H9 (cell line): ENCODE results near the gene GTF2H2. TPM values are rescaled to one million over a fixed set of nuclear protein-coding genes. Genes with fewer than 3 reads are reported as not detected.
"Not testable (repeated sequence)": the region's sequence is repeated elsewhere in the genome, so short reads cannot be mapped to it uniquely, and the experiment has no call there.

ENCODE experiments used
- DNase-seq: peaks from one replicate; pipeline ENCODE4 v3.0.0-alpha.2; 2017
- H2AFZ ChIP-seq: one replicate; pipeline ENCODE4 v1.6.1; 2013; ENCODE audit warnings: mild to moderate bottlenecking, low read length, control low read depth, moderate library complexity
- H2AK5ac ChIP-seq: 2 replicates; pipeline ENCODE4 v1.6.1; 2013; ENCODE audit warnings: low read length, control low read depth, mixed read lengths; ENCODE audit not compliant: insufficient read length
- H2BK120ac ChIP-seq: one replicate; pipeline ENCODE4 v1.6.1; 2013; ENCODE audit warnings: low read depth, mild to moderate bottlenecking, low read length, control low read depth, inconsistent platforms; ENCODE audit not compliant: poor library complexity, severe bottlenecking
- H2BK12ac ChIP-seq: 2 replicates; pipeline ENCODE4 v1.6.1; 2013; ENCODE audit warnings: low read length, control low read depth, mixed read lengths, low read depth; ENCODE audit not compliant: insufficient read length
- H2BK15ac ChIP-seq: 2 replicates; pipeline ENCODE4 v1.6.1; 2013; ENCODE audit warnings: low read depth, low read length, control low read depth
- H2BK20ac ChIP-seq: one replicate; pipeline ENCODE4 v1.6.1; 2013; ENCODE audit warnings: low read depth, mild to moderate bottlenecking, low read length, control low read depth, inconsistent platforms; ENCODE audit not compliant: poor library complexity, severe bottlenecking
- H2BK5ac ChIP-seq: 2 replicates; pipeline ENCODE4 v1.6.1; 2013; ENCODE audit warnings: low read length, control low read depth, mixed read lengths; ENCODE audit not compliant: insufficient read length
- H3K14ac ChIP-seq: 2 replicates; pipeline ENCODE4 v1.6.1; 2013; ENCODE audit warnings: low read length, control low read depth; ENCODE audit not compliant: insufficient read depth
- H3K18ac ChIP-seq: 2 replicates; pipeline ENCODE4 v1.6.1; 2013; ENCODE audit warnings: low read depth, mild to moderate bottlenecking, mixed read lengths, low read length, control low read depth; ENCODE audit not compliant: insufficient read length
- H3K23ac ChIP-seq: 2 replicates; pipeline ENCODE4 v1.6.1; 2013; ENCODE audit warnings: low read length, control low read depth, mixed read lengths, low read depth; ENCODE audit not compliant: insufficient read length
- H3K23me2 ChIP-seq: 2 replicates; pipeline ENCODE4 v1.6.1; 2013; ENCODE audit warnings: low read depth, mild to moderate bottlenecking, mixed read lengths, low read length, control low read depth; ENCODE audit not compliant: insufficient read length, poor library complexity, severe bottlenecking
- H3K27ac ChIP-seq: 2 replicates; pipeline ENCODE4 v1.5.1; 2013; ENCODE audit warnings: low read length, control low read depth, mixed read lengths, low read depth; ENCODE audit not compliant: insufficient read length
- H3K27me3 ChIP-seq: 2 replicates; pipeline ENCODE4 v1.6.1; 2013; ENCODE audit warnings: low read length, control low read depth, inconsistent platforms; ENCODE audit not compliant: insufficient read depth
- H3K4ac ChIP-seq: 2 replicates; pipeline ENCODE4 v1.6.1; 2013; ENCODE audit warnings: low read depth, mild to moderate bottlenecking, control low read depth, inconsistent platforms, low read length, moderate library complexity
- H3K4me1 ChIP-seq: 2 replicates; pipeline ENCODE4 v1.6.1; 2013; ENCODE audit warnings: low read length, control low read depth, inconsistent platforms; ENCODE audit not compliant: insufficient read depth
- H3K4me2 ChIP-seq: 2 replicates; pipeline ENCODE4 v1.6.1; 2013; ENCODE audit warnings: low read length, control low read depth, mixed read lengths; ENCODE audit not compliant: insufficient read length, insufficient read depth
- H3K56ac ChIP-seq: 2 replicates; pipeline ENCODE4 v1.6.1; 2013; ENCODE audit warnings: low read depth, mild to moderate bottlenecking, mixed read lengths, low read length, control low read depth; ENCODE audit not compliant: insufficient read length
- H3K79me1 ChIP-seq: 2 replicates; pipeline ENCODE4 v1.6.1; 2013; ENCODE audit warnings: low read depth, mild to moderate bottlenecking, moderate library complexity, low read length, control low read depth, inconsistent platforms; ENCODE audit not compliant: insufficient read depth, poor library complexity, severe bottlenecking
- H3K79me2 ChIP-seq: 2 replicates; pipeline ENCODE4 v1.6.1; 2013; ENCODE audit warnings: low read length, control low read depth, inconsistent platforms; ENCODE audit not compliant: insufficient read depth
- H3K9ac ChIP-seq: 2 replicates; pipeline ENCODE4 v1.6.1; 2013; ENCODE audit warnings: low read length, control low read depth, mixed read lengths; ENCODE audit not compliant: insufficient read length; ENCODE audit errors: extremely low read depth
- H3K9me3 ChIP-seq: one replicate; pipeline ENCODE4 v1.6.1; 2013; ENCODE audit warnings: low read depth, low read length, inconsistent platforms; ENCODE audit not compliant: control insufficient read depth
- H3T11ph ChIP-seq: one replicate; pipeline ENCODE4 v1.6.1; 2013; ENCODE audit warnings: mild to moderate bottlenecking, low read length, control low read depth, inconsistent platforms
- H4K20me1 ChIP-seq: one replicate; pipeline ENCODE4 v1.6.1; 2013; ENCODE audit not compliant: control insufficient read depth, insufficient read length, insufficient read depth
- H4K5ac ChIP-seq: 2 replicates; pipeline ENCODE4 v1.6.1; 2013; ENCODE audit warnings: low read depth, mild to moderate bottlenecking, mixed read lengths, low read length, control low read depth; ENCODE audit not compliant: insufficient read length
- H4K8ac ChIP-seq: replicated peaks from 2 replicates; pipeline ENCODE4 v1.6.1; 2013; ENCODE audit warnings: low read length, control low read depth, mixed read lengths, low read depth; ENCODE audit not compliant: insufficient read length
- H4K91ac ChIP-seq: 2 replicates; pipeline ENCODE4 v1.6.1; 2013; ENCODE audit warnings: low read depth, mild to moderate bottlenecking, moderate library complexity, mixed read lengths, low read length, control low read depth; ENCODE audit not compliant: insufficient read length
- H3K27ac Mint-ChIP-seq, 3 experiments: 2 replicates in 2 of 3; 3 replicates in 1 of 3; pipeline ENCODE4 v1.8.0; 2020 to 2021; ENCODE audit warnings: mixed read lengths in 3 of 3, mild to moderate bottlenecking in 1 of 3, moderate library complexity in 1 of 3
- H3K27me3 Mint-ChIP-seq: 2 replicates; pipeline ENCODE4 v1.8.0; 2021; ENCODE audit warnings: low read depth, mild to moderate bottlenecking, moderate library complexity, mixed read lengths
- H3K36me3 Mint-ChIP-seq, 3 experiments: 2 replicates in 2 of 3; 3 replicates in 1 of 3; pipeline ENCODE4 v1.8.0; 2020 to 2021; ENCODE audit warnings: low read depth in 3 of 3, mixed read lengths in 3 of 3; ENCODE audit not compliant: insufficient read depth in 1 of 3
- H3K4me1 Mint-ChIP-seq, 2 experiments: 2 replicates each; pipeline ENCODE4 v1.8.0; 2020; ENCODE audit warnings: mixed read lengths in 2 of 2
- H3K4me3 Mint-ChIP-seq, 2 experiments: 2 replicates in 1 of 2; 3 replicates in 1 of 2; pipeline ENCODE4 v1.8.0; 2020 to 2021; ENCODE audit warnings: mild to moderate bottlenecking in 2 of 2, mixed read lengths in 2 of 2, moderate library complexity in 1 of 2
- H3K9me3 Mint-ChIP-seq, 2 experiments: 2 replicates in 1 of 2; 3 replicates in 1 of 2; pipeline ENCODE4 v1.8.0; 2020; ENCODE audit warnings: mild to moderate bottlenecking in 2 of 2, mixed read lengths in 2 of 2, moderate library complexity in 1 of 2
- WGBS: extraction: QIAGEN DNeasy Blood & Tissue Kit; methylation state at CpG from one replicate; pipeline ENCODE4 v1.1.7; 2013; ENCODE audit warnings: missing lambda C conversion rate, low lambda C conversion rate, mixed read lengths; ENCODE audit not compliant: insufficient read length; ENCODE audit errors: extremely low coverage; 5-methylcytosine and 5-hydroxymethylcytosine counted together
- total RNA-seq: library from RNA; stranded (reverse); gene quantifications from 2 replicates; pipeline ENCODE4 v1.2.1, GENCODE V29; 2021

GTF2H2 gene
- total RNA-seq, 1 experiment from 2014 or later, result 51.8 TPM

GRCh38 chr5:71099996-71100395 lies 32.5 kb upstream of the GTF2H2 start:
- not testable (repeated sequence) for H3K27me3 ChIP-seq, H4K20me1 ChIP-seq, H3K4ac ChIP-seq, H2BK15ac ChIP-seq, H3K79me2 ChIP-seq, H3K4me3 Mint-ChIP-seq, H3K4me1 Mint-ChIP-seq, H3T11ph ChIP-seq, H2AFZ ChIP-seq, H4K5ac ChIP-seq, H2BK12ac ChIP-seq, H3K23ac ChIP-seq, H3K56ac ChIP-seq, H3K79me1 ChIP-seq, H3K27ac Mint-ChIP-seq, H3K4me1 ChIP-seq, H3K9ac ChIP-seq, H3K23me2 ChIP-seq, H4K91ac ChIP-seq, DNase-seq, H3K4me2 ChIP-seq, H3K9me3 ChIP-seq, H2AK5ac ChIP-seq, H2BK5ac ChIP-seq, H4K8ac ChIP-seq, H2BK120ac ChIP-seq, H3K27me3 Mint-ChIP-seq, H3K14ac ChIP-seq, H3K18ac ChIP-seq, H2BK20ac ChIP-seq, H3K27ac ChIP-seq
- Mint-ChIP-seq H3K9me3 (peaks cover 8 to 11% of the 10 kb centered on the region in 2 experiments), H3K36me3 (peaks cover 5 to 15% (median 6%) of the 10 kb centered on the region in 3 experiments)
- WGBS, result no CpG with 5 or more reads among the region's 7 CpGs

- H3K36me3 Mint-ChIP-seq, result peaks cover 5 to 15% (median 6%) of the 10 kb centered on the region in 3 experiments
- H3K27ac Mint-ChIP-seq, result 0 out of 7 replicates have a peak overlapping the region, but pooled peaks of 1 of the 3 experiments have one; percentile 87
- not testable (repeated sequence) for H3K56ac ChIP-seq, H4K20me1 ChIP-seq, H2BK120ac ChIP-seq, H3K9me3 ChIP-seq, H2BK12ac ChIP-seq, H4K8ac ChIP-seq, H3K9ac ChIP-seq, H4K91ac ChIP-seq, H3K4me1 Mint-ChIP-seq, H3K27me3 ChIP-seq, H3K79me1 ChIP-seq, H3K79me2 ChIP-seq, H2BK20ac ChIP-seq, H3K23ac ChIP-seq, H3K4me1 ChIP-seq, H4K5ac ChIP-seq, H3T11ph ChIP-seq, H3K18ac ChIP-seq, H3K4me3 Mint-ChIP-seq, H3K27ac ChIP-seq, H2AFZ ChIP-seq, H3K4me2 ChIP-seq, H3K14ac ChIP-seq, H3K23me2 ChIP-seq, H3K4ac ChIP-seq, H2BK15ac ChIP-seq, H2BK5ac ChIP-seq, H2AK5ac ChIP-seq, DNase-seq, H3K27me3 Mint-ChIP-seq
- WGBS, result no CpG with 5 or more reads among the region's 1 CpG
- H3K9me3 Mint-ChIP-seq, result peaks cover 8 to 11% of the 10 kb centered on the region in 2 experiments
These were observed 30.4 kb upstream of the GTF2H2 start for GRCh38 chr5:71097930-71098203.
